GM21526 (cell line): Measurements from ENCODE around the gene ALLC.
"Not testable (repeated sequence)": the region's sequence is repeated elsewhere in the genome, so short reads cannot be mapped to it uniquely, and the experiment has no call there.

ENCODE experiments used
- ATAC-seq: cut with Tn5 transposase; IDR thresholded peaks from one replicate; pipeline ENCODE4 v1.9.1; 2021; ENCODE audit warnings: moderate library complexity; ENCODE audit not compliant: unreplicated experiment, low FRiP score

ALLC gene

GRCh38 chr2:3626118-3626811 is 31.7 kb upstream of the ALLC start:
- no peak for ATAC-seq

GRCh38 chr2:3626812-3627499 is 31.0 kb upstream of the ALLC start:
- ATAC-seq, result no peak

GRCh38 chr2:3627500-3628100 is 30.4 kb upstream of the ALLC start:
- ATAC-seq, result no peak

- no peak for ATAC-seq
These were observed 29.7 kb upstream of the ALLC start for GRCh38 chr2:3628241-3628679.

GRCh38 chr2:3628800-3629199 is 29.2 kb upstream of the ALLC start:
- no peak for ATAC-seq

- ATAC-seq, result no peak
These were observed 27.4 kb upstream of the ALLC start for GRCh38 chr2:3630631-3631030.

- no peak for ATAC-seq
These were observed 26.7 kb upstream of the ALLC start for GRCh38 chr2:3631161-3631850.

- ATAC-seq, result no peak
These were observed 25.9 kb upstream of the ALLC start for GRCh38 chr2:3631851-3632659.

GRCh38 chr2:3633089-3633981 is 24.7 kb upstream of the ALLC start:
- ATAC-seq, result no peak

- no peak for ATAC-seq
These were observed 23.9 kb upstream of the ALLC start for GRCh38 chr2:3633982-3634595.

- no peak for ATAC-seq
These were observed 23.3 kb upstream of the ALLC start for GRCh38 chr2:3634596-3635121.

GRCh38 chr2:3635171-3635974 is 22.6 kb upstream of the ALLC start:
- ATAC-seq, result no peak

- ATAC-seq, result not testable (repeated sequence)
These were observed 22.0 kb upstream of the ALLC start for GRCh38 chr2:3635975-3636327.

GRCh38 chr2:3636586-3637310 is 21.3 kb upstream of the ALLC start:
- ATAC-seq, result no peak

GRCh38 chr2:3637311-3637675 is 20.7 kb upstream of the ALLC start:
- no peak for ATAC-seq

GRCh38 chr2:3637692-3638455 is 20.1 kb upstream of the ALLC start:
- no peak for ATAC-seq

- no peak for ATAC-seq
These were observed 19.6 kb upstream of the ALLC start for GRCh38 chr2:3638456-3638810.
